Measurements from ENCODE around the gene OARD1.

Gene OARD1

GRCh38 chr6:41047745-41048732, 24.1 kb downstream of the OARD1 start:
- no peak for DNase-seq

GRCh38 chr6:41047306-41047705, 24.9 kb downstream of the OARD1 start:
- no peak for DNase-seq

- no peak for DNase-seq
Observed at GRCh38 chr6:41046084-41046483, 26.1 kb downstream of the OARD1 start.

- DNase-seq: no peak
Observed at GRCh38 chr6:41045664-41046063, 26.5 kb downstream of the OARD1 start.

- no peak for DNase-seq
Observed at GRCh38 chr6:41043151-41043550, 29.0 kb downstream of the OARD1 start.

- DNase-seq: no peak
Observed at GRCh38 chr6:41042226-41043055, 29.7 kb downstream of the OARD1 start, which contains the start of gene TSPO2. TSS of gene TSPO2 (plus strand) at chr6:41042467. CDS start at chr6:41042986, 519 bp downstream.

GRCh38 chr6:41040940-41041536, 31.1 kb downstream of the OARD1 start:
- DNase-seq: no peak

GRCh38 chr6:41040101-41040939, 31.8 kb downstream of the OARD1 start:
- DNase-seq: no peak

GRCh38 chr6:41039060-41039998, 32.8 kb downstream of the OARD1 start, which contains the start of gene UNC5CL:
TSS of gene UNC5CL (minus strand) at chr6:41039221. CDS start at chr6:41035074, 4,147 bp downstream.
- DNase-seq: no peak

- no peak for DNase-seq
Observed at GRCh38 chr6:41038205-41038604, 34.0 kb downstream of the OARD1 start.

- DNase-seq: no peak
Observed at GRCh38 chr6:41037107-41037900, 34.9 kb downstream of the OARD1 start.

- no peak for DNase-seq
Observed at GRCh38 chr6:41036601-41037000, 35.6 kb downstream of the OARD1 start.

GRCh38 chr6:41036186-41036585, 36.0 kb downstream of the OARD1 start:
- DNase-seq: no peak

- DNase-seq: no peak
Observed at GRCh38 chr6:41033776-41034175, 38.4 kb downstream of the OARD1 start.

- no peak for DNase-seq
Observed at GRCh38 chr6:41032830-41033229, 39.3 kb downstream of the OARD1 start.

GRCh38 chr6:41028561-41029412, 43.4 kb downstream of the OARD1 start:
- no peak for DNase-seq

GRCh38 chr6:41027799-41028560, 44.2 kb downstream of the OARD1 start:
- DNase-seq: peak; percentile 1

GRCh38 chr6:41027241-41027640, 44.9 kb downstream of the OARD1 start:
- DNase-seq: no peak
